Measurements from ENCODE around the gene ARSB.

DNA sequence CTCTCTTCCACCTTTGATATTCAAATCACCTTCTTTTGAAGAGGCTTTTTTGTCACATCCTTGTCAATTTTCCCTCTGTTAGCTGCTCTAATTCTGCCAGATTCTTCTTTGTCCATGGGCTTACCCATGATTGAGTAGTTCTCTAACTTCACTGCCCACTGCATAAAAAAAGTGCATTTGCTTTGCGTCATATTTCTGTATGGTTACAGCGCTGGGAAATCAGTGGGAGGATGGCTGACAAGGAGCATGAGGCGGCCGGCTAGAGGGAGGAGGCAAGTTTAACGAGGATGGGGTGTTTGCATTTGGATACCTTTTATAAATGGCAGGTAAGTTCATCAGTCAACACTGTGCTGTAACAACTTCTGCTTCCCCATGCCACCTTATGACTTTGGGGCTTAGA is 220.0 kb downstream of the ARSB start:
- no peak for TF ChIP-seq POLR2AphosphoS5 (IDR thresholded peaks at IDR 0.05)
- TF ChIP-seq, protein P1, sequence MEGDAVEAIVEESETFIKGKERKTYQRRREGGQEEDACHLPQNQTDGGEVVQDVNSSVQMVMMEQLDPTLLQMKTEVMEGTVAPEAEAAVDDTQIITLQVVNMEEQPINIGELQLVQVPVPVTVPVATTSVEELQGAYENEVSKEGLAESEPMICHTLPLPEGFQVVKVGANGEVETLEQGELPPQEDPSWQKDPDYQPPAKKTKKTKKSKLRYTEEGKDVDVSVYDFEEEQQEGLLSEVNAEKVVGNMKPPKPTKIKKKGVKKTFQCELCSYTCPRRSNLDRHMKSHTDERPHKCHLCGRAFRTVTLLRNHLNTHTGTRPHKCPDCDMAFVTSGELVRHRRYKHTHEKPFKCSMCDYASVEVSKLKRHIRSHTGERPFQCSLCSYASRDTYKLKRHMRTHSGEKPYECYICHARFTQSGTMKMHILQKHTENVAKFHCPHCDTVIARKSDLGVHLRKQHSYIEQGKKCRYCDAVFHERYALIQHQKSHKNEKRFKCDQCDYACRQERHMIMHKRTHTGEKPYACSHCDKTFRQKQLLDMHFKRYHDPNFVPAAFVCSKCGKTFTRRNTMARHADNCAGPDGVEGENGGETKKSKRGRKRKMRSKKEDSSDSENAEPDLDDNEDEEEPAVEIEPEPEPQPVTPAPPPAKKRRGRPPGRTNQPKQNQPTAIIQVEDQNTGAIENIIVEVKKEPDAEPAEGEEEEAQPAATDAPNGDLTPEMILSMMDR (IDR thresholded peaks at IDR 0.05): no peak
- no peak for TF ChIP-seq POLR2A (IDR thresholded peaks at IDR 0.05)

Data from breast epithelium (tissue), 3 donors.